22Rv1 (cell line): Measurements from ENCODE around the gene TRIP11.

Experiments
- H3K27ac ChIP-seq: fragments of 450-650 bp; 2 replicates; pipeline ENCODE4 v1.5.1; 2017
- ZFX ChIP-seq: fragments of 450-650 bp; IDR thresholded peaks from 2 replicates; pipeline ENCODE4 v1.6.1; 2017; ENCODE audit warnings: antibody characterized with exemption, borderline replicate concordance
- TF ChIP-seq, protein P1 (sequence below): fragments of 450-650 bp; IDR thresholded peaks from 2 replicates; pipeline ENCODE4 v1.5.1; 2017; ENCODE audit warnings: mild to moderate bottlenecking

The TRIP11 gene

DNA sequence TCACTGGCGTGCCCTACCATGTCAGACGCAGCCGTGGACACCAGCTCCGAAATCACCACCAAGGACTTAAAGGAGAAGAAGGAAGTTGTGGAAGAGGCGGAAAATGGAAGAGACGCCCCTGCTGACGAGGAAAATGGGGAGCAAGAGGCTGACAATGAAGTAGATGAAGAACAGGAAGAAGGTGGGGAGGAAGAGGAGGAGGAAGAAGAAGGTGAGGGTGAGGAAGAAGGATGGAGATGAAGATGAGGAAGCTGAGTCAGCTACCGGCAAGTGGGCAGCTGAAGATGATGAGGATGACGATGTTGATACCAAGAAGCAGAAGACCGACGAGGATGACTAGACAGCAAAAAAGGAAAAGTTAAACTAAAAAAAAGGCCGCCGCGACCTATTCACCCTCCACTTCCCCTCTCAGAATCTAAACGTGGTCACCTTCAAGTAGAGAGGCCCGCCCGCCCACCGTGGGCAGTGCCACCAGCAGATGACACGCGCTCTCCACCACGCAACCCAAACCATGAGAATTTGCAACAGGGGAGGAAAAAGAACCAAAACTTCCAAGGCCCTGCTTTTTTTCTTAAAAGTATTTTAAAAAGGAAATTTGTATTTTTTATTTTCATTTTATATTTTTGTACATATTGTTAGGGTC lies 13.2 kb downstream of the TRIP11 start:
- H3K27ac ChIP-seq, result no peak overlapping the region
- no peak for TF ChIP-seq ZFX
- TF ChIP-seq, protein P1, sequence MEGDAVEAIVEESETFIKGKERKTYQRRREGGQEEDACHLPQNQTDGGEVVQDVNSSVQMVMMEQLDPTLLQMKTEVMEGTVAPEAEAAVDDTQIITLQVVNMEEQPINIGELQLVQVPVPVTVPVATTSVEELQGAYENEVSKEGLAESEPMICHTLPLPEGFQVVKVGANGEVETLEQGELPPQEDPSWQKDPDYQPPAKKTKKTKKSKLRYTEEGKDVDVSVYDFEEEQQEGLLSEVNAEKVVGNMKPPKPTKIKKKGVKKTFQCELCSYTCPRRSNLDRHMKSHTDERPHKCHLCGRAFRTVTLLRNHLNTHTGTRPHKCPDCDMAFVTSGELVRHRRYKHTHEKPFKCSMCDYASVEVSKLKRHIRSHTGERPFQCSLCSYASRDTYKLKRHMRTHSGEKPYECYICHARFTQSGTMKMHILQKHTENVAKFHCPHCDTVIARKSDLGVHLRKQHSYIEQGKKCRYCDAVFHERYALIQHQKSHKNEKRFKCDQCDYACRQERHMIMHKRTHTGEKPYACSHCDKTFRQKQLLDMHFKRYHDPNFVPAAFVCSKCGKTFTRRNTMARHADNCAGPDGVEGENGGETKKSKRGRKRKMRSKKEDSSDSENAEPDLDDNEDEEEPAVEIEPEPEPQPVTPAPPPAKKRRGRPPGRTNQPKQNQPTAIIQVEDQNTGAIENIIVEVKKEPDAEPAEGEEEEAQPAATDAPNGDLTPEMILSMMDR, result no peak

DNA sequence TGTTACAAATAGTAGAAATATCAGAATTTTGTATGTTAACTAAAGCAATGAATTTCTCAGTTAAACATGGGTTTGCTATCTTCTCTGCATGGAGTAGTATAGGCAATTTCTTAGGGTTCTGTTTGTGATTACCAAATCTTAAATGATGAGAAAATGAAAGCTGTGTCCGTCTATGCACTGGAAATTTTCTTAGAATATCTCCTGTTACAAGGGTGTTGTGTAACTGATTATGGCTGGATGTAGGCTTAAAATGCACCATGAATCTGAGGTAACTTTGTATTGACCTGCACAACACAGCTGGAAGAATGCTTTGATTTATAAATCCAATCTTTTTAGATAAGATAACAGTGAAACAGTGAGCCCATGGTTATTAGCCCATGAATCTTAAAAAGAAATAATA lies 17.8 kb downstream of the TRIP11 start:
- TF ChIP-seq, protein P1, result no peak
- no peak for TF ChIP-seq ZFX
- no peak overlapping the region for H3K27ac ChIP-seq

DNA sequence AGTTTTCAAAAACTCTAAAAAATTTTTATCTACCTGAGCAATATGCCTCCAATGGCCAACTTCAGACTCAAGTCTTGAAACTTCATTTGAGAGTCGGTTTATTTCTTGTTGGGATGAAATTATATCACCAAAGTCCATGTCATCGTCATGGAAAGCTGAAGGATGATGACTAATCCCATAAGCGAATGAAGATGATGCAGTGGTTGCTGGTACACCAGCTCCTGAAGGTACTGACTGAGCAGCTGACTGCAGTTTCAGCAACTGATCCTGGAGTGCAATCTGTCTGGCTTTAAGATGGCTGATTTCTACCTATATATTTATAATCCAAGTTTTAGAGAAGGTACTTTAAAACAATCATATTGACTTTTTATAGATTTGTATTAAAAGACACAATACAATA lies 18.3 kb downstream of the TRIP11 start:
- H3K27ac ChIP-seq, result no peak overlapping the region
- no peak for TF ChIP-seq ZFX
- TF ChIP-seq, protein P1, result no peak

DNA sequence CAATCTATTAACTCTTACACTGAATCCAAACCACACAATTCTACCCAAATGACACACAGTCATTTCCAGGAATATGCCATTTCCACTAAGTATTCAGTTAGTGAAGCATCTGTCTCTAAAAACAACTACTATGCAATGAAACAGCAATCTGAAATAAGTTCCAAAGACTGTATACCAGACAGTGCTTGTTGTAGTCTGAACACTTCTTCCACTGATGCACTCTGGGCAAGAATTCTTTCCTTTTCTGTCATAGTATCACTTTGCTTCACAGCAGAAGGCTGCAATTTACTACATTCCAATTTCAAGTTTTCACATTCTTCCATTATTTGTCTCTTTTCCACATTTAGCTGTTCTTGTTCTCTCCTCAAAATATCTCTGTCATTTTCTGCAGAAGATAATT lies 25.8 kb downstream of the TRIP11 start:
- TF ChIP-seq, protein P1, result no peak
- no peak for TF ChIP-seq ZFX

DNA sequence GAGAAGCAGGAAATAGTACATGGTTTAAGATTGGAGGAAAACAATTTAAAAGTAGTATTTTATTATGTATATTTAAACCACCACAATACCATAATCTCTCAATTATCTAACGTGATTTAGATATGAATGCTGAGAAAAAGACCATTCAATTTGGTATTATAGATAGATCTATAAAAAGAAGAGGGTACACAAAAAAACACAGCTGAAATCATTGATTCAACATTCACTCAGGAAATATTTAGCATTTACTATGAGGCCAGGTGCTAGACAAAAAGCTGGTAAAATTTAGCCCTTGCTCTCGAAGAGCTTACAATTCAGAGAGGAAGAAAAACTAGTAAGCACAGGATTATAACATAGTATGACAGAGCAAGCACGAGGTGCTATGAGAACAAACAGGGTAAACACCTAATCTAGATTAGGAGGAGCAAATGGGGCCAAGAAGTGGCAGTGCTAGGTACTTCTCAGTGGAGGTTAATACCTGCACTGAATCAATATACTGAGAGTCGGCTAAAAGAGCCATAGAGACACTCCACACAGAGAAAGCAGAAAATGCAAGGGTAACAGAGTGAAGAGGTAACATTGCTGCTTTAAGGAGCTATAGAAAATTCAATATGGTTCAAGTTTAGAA lies 27.6 kb downstream of the TRIP11 start:
- TF ChIP-seq, protein P1, result no peak
- no peak for TF ChIP-seq ZFX
- H3K27ac ChIP-seq, result no peak overlapping the region

More for the DNA sequence above, 25.8 kb downstream of the TRIP11 start:
- no peak overlapping the region for H3K27ac ChIP-seq

DNA sequence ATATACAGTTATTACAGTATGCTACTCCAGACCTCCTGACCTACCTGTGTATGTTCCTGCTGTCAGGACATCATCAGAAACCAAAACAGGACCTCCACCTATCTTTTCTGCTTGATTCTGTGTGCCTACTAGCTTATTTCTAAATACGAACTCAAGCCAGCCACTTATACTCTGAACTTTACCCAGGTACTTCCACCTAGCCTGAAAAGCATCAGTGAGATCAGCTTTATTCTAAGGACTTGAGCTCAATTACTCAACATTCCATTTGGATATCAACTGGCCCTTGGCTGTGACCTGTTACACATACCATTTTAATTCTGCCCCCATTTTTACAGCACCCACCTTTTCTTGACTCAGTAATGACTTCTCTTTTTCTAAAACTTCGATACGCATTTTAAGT lies 29.2 kb downstream of the TRIP11 start:
- no peak overlapping the region for H3K27ac ChIP-seq
- no peak for TF ChIP-seq ZFX
- TF ChIP-seq, protein P1, result no peak

DNA sequence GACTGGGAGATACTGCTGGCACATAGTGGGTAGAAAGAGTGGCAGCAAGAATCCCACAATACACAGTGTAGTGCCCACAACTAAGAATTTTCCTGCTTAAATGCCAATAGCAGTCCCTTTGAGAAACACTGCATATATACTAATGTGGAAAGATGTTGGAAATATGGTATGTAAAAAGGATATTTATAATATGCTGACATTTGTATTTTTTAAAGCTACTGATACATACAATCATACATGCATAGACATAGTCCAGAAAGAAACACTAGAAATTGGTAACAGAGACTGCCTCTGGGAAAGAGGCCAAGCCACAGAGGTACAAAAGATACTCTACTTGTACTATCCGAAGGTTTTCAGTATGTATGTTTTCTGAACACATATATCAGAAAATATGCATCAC lies 30.3 kb downstream of the TRIP11 start:
- TF ChIP-seq, protein P1, result no peak
- no peak for TF ChIP-seq ZFX
- H3K27ac ChIP-seq, result no peak overlapping the region
